Non-pigmented ciliary epithelial cell (primary cell): ENCODE results near the gene CCN6.
A peak's percentile ranks its signal among the peaks of the same experiment; 100 is the strongest.
"Not testable (repeated sequence)": the region's sequence is repeated elsewhere in the genome, so short reads cannot be mapped to it uniquely, and the experiment has no call there.

Experiments used
- DNase-seq: peaks from one replicate; pipeline ENCODE4 v3.0.0-alpha.2; 2010; ENCODE audit warnings: low read depth

Gene CCN6

GRCh38 chr6:112051251-112051740 is 2.6 kb upstream of the CCN6 start:
- DNase-seq: not testable (repeated sequence)

DNA sequence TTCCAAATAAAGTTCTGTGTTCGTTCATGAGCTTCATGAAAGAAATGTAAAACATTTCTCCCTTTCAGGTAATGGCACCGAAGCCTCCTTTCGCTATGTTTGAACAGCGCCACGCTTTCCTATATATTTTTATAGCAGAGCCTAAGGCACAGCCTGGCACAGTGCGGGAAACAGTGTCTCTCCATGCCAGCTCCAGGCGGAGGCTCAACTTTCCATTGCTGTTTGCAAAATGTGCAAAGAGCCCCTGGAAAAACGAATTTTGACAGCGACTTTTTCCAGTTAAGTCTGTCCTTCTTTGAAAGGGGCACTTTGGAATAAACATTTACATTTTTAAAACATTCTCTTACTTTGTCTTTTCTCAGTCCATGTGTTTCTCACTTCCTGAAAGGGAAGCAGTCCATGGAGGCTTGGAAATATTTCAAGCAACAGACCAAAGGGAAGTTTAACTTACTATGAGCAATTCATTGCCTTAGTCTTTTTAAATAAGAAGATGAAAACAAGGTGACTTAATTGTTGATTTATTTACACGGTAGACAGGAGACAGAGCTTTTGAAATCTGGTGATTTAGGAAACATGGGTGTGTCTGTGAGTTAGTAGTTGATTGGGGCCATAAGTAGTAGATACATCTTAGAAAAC is 769 bp downstream of the CCN6 start:
- DNase-seq: no peak

GRCh38 chr6:112058243-112059032 is 4.5 kb downstream of the CCN6 start:
- no peak for DNase-seq

GRCh38 chr6:112061605-112062004 is 7.7 kb downstream of the CCN6 start:
- DNase-seq: no peak

DNA sequence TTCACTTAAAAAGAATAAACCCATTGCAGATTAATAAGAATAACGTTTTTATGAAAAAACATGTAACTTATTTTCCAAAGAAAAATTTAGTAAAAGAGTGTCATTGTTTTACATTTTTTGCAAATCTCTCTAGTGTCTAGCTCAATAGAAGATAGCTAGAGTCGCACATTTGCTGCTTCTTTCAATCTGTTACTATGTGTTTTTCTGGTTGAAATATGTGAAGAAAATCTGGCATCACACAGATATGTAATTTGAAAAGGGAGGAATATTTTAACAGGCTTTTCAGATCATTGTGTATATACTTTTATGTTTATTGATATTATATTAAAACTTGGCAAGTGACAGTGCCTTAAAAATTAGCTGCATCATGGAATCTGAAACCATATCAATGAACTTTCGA is 9.1 kb downstream of the CCN6 start:
- no peak for DNase-seq

DNA sequence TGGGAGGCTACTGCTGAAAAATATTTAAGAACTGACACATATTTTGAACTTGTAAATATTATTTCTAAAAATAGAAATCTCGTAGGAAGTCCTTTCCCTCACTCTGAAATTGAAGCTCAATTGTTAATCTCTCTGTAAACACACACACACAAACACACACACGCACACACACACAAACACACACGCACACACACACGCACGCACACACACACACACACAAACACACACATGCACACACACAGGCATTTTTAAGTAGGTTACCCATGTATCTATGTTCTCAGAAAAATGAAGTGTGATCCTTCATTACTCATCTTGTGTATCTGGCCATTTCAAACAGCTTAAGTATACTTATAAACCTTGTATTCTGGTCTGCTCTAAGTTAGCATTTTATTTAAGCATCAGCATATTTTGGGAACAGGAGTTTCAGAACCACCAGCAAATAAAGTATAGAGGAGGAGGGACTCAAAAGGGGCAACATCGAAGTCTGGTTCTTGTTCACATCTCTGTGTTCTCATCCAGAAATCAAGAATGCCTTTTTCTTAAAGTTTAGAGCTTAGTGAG is 11.6 kb downstream of the CCN6 start:
- no peak for DNase-seq

DNA sequence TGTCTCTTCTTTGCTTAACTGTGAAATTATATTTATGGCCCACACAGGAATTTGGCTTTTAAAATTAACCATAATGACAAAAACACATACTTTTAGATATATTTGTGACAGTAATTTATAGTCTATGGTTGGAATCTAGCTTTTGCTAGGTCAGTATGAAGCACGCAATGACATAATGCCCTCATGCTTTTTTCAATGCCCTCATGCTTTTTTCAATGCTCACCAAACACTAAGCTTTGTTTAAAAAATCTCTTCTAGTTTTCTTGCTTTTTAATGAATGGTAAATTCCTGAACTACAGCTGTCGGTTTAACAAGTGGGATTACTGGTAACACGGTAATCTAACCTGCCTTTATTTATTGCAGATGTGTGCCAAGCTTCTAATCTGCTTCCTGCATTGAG is 12.7 kb downstream of the CCN6 start:
- DNase-seq: no peak

DNA sequence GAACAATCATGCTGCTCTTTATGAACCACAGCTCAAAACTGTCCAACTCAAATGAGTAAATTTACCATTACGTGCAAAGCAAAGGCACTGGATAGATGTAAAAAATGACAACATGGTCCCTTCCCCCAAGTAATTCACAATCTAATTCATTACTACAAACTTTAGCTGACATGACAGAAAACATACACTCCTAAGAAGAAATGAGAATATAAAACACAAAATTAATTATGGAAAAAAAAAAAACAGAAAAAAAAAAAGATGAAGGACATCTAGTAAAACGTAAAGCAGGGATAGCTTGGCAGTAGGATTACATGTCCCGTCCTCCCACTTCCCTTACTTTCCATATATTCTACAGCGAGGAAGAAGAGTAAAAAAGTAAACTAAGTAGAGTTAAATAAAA is 27.7 kb downstream of the CCN6 start:
- no peak for DNase-seq

GRCh38 chr6:112085286-112086065 is 31.6 kb downstream of the CCN6 start:
- no peak for DNase-seq

DNA sequence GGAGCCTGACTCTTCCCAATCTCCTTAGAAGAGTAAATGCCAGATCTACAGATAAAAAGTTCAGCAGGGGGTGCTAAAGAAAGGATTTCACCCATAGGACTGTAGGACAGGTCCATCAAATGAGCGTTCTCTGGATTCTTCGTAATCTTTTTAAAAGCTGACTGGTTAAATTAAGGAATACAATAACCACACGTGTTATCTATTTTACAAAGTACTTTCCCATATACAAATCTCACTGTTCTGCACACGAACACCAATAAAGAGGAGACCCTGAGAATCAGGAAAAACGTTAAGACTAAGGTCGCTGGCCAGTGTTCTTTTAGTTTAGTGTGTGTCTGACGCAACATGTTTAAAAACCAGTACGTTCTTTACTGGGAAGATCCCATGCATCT is 32.8 kb downstream of the CCN6 start:
- no peak for DNase-seq

- DNase-seq: peak; percentile 97
Measured at GRCh38 chr6:112087136-112087911, 33.4 kb downstream of the CCN6 start, which contains the start of the genes FAM229B and TUBE1. Gene FAM229B (plus strand): TSS chr6:112087591. CDS start chr6:112099284, 11,693 bp downstream. Gene TUBE1 (minus strand): TSS chr6:112087482. CDS start chr6:112087434, 48 bp downstream.

DNA sequence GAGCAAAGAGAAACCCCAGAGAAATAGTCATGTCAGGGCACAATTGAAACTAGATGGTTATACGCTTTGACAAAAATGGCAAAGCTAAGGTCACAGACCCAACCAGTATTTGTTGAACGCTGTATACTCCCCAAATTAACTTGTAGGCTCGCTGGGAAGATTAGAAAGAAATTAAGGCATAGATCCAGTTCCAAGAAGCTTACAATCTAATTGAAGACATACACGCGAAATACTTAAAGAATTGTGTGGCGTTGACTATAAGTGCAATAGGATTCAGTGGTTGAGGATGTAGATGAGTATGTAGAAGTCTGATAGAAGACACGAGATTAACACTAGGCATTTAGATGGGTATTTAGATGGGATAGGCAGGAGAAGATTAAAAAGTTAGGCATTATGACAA is 34.0 kb downstream of the CCN6 start:
- no peak for DNase-seq

DNA sequence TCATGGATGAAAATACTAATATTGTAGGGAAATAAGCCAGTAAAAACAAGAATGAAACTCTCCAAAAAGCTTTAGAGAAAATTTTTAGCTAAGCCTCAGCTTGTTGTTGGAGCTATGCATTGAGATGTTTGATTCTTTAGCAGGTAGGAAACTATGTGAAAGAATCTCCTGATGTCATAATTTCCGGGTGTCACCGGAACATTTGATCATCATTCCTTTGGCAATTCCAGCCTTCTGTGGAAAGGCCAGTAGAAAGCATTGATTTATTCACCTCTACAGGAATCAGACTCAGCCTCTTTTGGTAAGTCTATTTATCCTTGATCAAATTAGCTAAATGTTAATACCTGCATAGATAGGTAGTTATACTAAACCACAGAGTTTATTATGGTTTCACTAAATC is 43.0 kb downstream of the CCN6 start:
- DNase-seq: no peak

- DNase-seq: no peak
Measured at GRCh38 chr6:112100561-112100960, 46.7 kb downstream of the CCN6 start.

- DNase-seq: not testable (repeated sequence)
Measured at GRCh38 chr6:112106026-112106425, 52.1 kb downstream of the CCN6 start.

GRCh38 chr6:112106562-112106961 is 52.7 kb downstream of the CCN6 start:
- DNase-seq: no peak

- DNase-seq: no peak
Measured at GRCh38 chr6:112109262-112109661, 55.4 kb downstream of the CCN6 start.

- DNase-seq: no peak
Measured at GRCh38 chr6:112113431-112113830, 59.5 kb downstream of the CCN6 start.

DNA sequence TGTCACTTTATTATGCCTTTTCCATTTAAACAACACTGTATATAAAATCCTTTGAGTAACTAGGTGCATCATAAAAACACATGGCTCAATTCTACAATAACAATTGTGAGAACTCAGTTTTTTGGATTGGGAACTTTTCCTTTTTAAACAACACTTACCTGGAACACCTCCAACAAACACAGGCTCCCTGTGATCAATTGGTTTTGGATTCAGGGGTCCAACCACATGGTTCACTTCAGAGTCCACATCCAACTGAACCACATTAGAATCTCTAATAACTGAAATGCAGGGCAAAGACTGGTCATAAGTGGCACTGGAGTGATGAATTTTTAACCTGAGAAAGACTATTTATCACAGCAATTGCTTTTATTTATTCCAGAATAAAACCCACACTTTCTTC is 60.0 kb downstream of the CCN6 start:
- no peak for DNase-seq

GRCh38 chr6:112114577-112115223 is 60.8 kb downstream of the CCN6 start:
- no peak for DNase-seq

- DNase-seq: no peak
Measured at GRCh38 chr6:112116221-112116620, 62.3 kb downstream of the CCN6 start.
